GM19238 (cell line): ENCODE results near the gene PRAMEF1.
"Not testable (repeated sequence)": the region's sequence is repeated elsewhere in the genome, so short reads cannot be mapped to it uniquely, and the experiment has no call there.

Experiments
- DNase-seq: peaks from one replicate; pipeline ENCODE4 v3.0.0; 2011; ENCODE audit warnings: low spot score; ENCODE audit not compliant: insufficient read length

Gene PRAMEF1

GRCh38 chr1:12791097-12791496 lies at the start of gene PRAMEF1:
Gene PRAMEF1 (plus strand): TSS chr1:12791397. CDS start chr1:12793228, 1,831 bp downstream.
- DNase-seq = not testable (repeated sequence)

GRCh38 chr1:12741946-12742345 lies 49.3 kb upstream of the PRAMEF1 start:
- no peak for DNase-seq

GRCh38 chr1:12745126-12745991 lies 45.8 kb upstream of the PRAMEF1 start:
- DNase-seq = no peak

- DNase-seq = no peak
These were observed 45.2 kb upstream of the PRAMEF1 start, which contains the start of gene CFAP107 for GRCh38 chr1:12745992-12746323. Gene CFAP107 (plus strand): TSS chr1:12746200. CDS start chr1:12746431, 231 bp downstream.

- DNase-seq = no peak
These were observed 42.3 kb upstream of the PRAMEF1 start for GRCh38 chr1:12748778-12749355.

- DNase-seq = no peak
These were observed 36.5 kb upstream of the PRAMEF1 start for GRCh38 chr1:12754738-12755137.

GRCh38 chr1:12756273-12756672 lies 34.9 kb upstream of the PRAMEF1 start:
- no peak for DNase-seq

- no peak for DNase-seq
These were observed 34.3 kb upstream of the PRAMEF1 start for GRCh38 chr1:12756768-12757413.

GRCh38 chr1:12757836-12758235 lies 33.4 kb upstream of the PRAMEF1 start:
- no peak for DNase-seq

GRCh38 chr1:12760256-12760795 lies 30.9 kb upstream of the PRAMEF1 start:
- DNase-seq = no peak

GRCh38 chr1:12761781-12762180 lies 29.4 kb upstream of the PRAMEF1 start:
- DNase-seq = no peak

- DNase-seq = no peak
These were observed 28.4 kb upstream of the PRAMEF1 start for GRCh38 chr1:12762766-12763165.

- no peak for DNase-seq
These were observed 27.7 kb upstream of the PRAMEF1 start for GRCh38 chr1:12763479-12763878.

GRCh38 chr1:12764016-12764415 lies 27.2 kb upstream of the PRAMEF1 start:
- no peak for DNase-seq

GRCh38 chr1:12769031-12769430 lies 22.2 kb upstream of the PRAMEF1 start:
- no peak for DNase-seq

GRCh38 chr1:12769976-12770505 lies 21.2 kb upstream of the PRAMEF1 start:
- DNase-seq = no peak

- DNase-seq = no peak
These were observed 20.6 kb upstream of the PRAMEF1 start for GRCh38 chr1:12770620-12771019.

- DNase-seq = no peak
These were observed 20.0 kb upstream of the PRAMEF1 start for GRCh38 chr1:12771186-12771585.

- DNase-seq = no peak
These were observed 18.7 kb upstream of the PRAMEF1 start for GRCh38 chr1:12772520-12772919.

- no peak for DNase-seq
These were observed 17.8 kb upstream of the PRAMEF1 start, which contains the start of gene PRAMEF12 for GRCh38 chr1:12773438-12773837. Gene PRAMEF12 (plus strand): TSS chr1:12773738. CDS start chr1:12774868, 1,130 bp downstream.

GRCh38 chr1:12774801-12775345 lies 16.3 kb upstream of the PRAMEF1 start:
- DNase-seq = no peak
